ENCODE data around the gene HTR5A. TPM values are rescaled to one million over a fixed set of nuclear protein-coding genes. Genes with fewer than 3 reads are reported as not detected.

Gene HTR5A
- total and polyA plus RNA-seq, 2 donors (not counting 3 experiments of a cell fraction or from before 2014, with no cell fraction given): not detected

DNA sequence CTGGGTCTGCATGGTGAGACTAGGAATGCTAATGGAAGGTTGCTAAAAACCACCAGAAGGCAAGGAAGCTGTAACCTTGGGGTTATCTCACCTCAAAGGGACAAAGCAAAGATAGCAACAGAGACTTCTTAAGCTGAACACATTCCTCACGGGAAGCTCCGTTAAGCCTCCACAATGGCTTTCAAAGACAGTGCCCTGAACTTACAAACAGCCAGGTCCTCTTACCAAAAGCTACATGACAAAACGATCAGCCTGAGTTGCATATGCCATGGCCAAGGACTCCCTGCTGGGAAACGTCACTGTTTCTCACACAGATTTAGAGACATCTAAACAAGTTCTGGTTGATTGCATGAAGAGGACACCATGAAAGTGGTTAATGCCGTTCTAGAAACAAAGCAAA is 52.7 kb downstream of the HTR5A start:
- no peaks in the 10 kb centered on the region for H3K4me1 ChIP-seq (ENCODE audit: control insufficient read depth, extremely low read depth, insufficient read depth, low read length)
- TF ChIP-seq, protein P1, sequence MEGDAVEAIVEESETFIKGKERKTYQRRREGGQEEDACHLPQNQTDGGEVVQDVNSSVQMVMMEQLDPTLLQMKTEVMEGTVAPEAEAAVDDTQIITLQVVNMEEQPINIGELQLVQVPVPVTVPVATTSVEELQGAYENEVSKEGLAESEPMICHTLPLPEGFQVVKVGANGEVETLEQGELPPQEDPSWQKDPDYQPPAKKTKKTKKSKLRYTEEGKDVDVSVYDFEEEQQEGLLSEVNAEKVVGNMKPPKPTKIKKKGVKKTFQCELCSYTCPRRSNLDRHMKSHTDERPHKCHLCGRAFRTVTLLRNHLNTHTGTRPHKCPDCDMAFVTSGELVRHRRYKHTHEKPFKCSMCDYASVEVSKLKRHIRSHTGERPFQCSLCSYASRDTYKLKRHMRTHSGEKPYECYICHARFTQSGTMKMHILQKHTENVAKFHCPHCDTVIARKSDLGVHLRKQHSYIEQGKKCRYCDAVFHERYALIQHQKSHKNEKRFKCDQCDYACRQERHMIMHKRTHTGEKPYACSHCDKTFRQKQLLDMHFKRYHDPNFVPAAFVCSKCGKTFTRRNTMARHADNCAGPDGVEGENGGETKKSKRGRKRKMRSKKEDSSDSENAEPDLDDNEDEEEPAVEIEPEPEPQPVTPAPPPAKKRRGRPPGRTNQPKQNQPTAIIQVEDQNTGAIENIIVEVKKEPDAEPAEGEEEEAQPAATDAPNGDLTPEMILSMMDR (IDR thresholded peaks at IDR 0.05; ENCODE audit: extremely low read depth in 1 of 2, insufficient read depth in 1 of 2, low read depth in 1 of 2, low read length in 2 of 2): no peak
- TF ChIP-seq POLR2A (IDR thresholded peaks at IDR 0.05; ENCODE audit: low read depth, low read length) (no peak), POLR2AphosphoS5 (IDR thresholded peaks at IDR 0.05; ENCODE audit: insufficient read depth, low read depth, low read length) (no peak), EZH2 (IDR thresholded peaks at IDR 0.05; ENCODE audit: borderline replicate concordance, low read depth, low read length, severe bottlenecking) (no peak), JUN (IDR thresholded peaks at IDR 0.05; ENCODE audit: borderline replicate concordance, insufficient read depth, insufficient read length, low read depth) (no peak), GATA2 (IDR thresholded peaks at IDR 0.05; ENCODE audit: insufficient read depth, insufficient read length, low read depth, low read length) (no peak), FOS (IDR thresholded peaks at IDR 0.05; ENCODE audit: borderline replicate concordance, insufficient read depth, low read length) (no peak), MYC (IDR thresholded peaks at IDR 0.05; ENCODE audit: low read depth, low read length) (no peak)
- TF ChIP-seq, protein P2, sequence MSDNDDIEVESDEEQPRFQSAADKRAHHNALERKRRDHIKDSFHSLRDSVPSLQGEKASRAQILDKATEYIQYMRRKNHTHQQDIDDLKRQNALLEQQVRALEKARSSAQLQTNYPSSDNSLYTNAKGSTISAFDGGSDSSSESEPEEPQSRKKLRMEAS (IDR thresholded peaks at IDR 0.05; ENCODE audit: insufficient read depth, insufficient read length): no peak

More for the DNA sequence above, 52.7 kb downstream of the HTR5A start:
- no TSS peak for BruUV-seq (replicated peaks)
- H3K4me3 ChIP-seq (replicated peaks in 1 of 3; ENCODE audit: insufficient read depth in 1 of 3, low read depth in 1 of 3, low read length in 3 of 3): no peak overlapping the region
- dilution Hi-C loops (cut with MboI; ENCODE audit: extremely low pct_ligation_motif_present, low sequenced_read_pairs) (no loop called here), intact Hi-C loops (cut with micrococcal nuclease) (no loop called here)
- peaks cover 2% of the 10 kb centered on the region for H3K9me3 ChIP-seq (replicated peaks; ENCODE audit: control insufficient read depth, insufficient read depth, low read length)
- no peak overlapping the region for H3K9ac ChIP-seq (replicated peaks; ENCODE audit: extremely low read depth, insufficient read depth, low read length)
- ChIA-PET POLR2A (no interaction called here), CTCF (interaction anchor here (0.6 kb wide), 1 partner anchor 133 kb away, joined by 4 read pairs; no protein-coding TSS in a partner anchor)
- H3K4me2 ChIP-seq (ENCODE audit: insufficient read depth, low read length): no peak overlapping the region
- FAIRE-seq (no peak), DNase-seq (ENCODE audit: low read depth, low spot score) (no peak)
- H2AFZ ChIP-seq (ENCODE audit: low read depth, low read length): no peak overlapping the region
- H3K27ac ChIP-seq (ENCODE audit: insufficient read depth, low read depth, low read length): no peak overlapping the region
- H4K20me1 ChIP-seq (replicated peaks; ENCODE audit: control insufficient read depth, extremely low read depth, insufficient read depth, low read length): no peaks in the 10 kb centered on the region
- no peaks in the 10 kb centered on the region for H3K79me2 ChIP-seq (ENCODE audit: control insufficient read depth, insufficient read depth, low read length)
- no peaks in the 10 kb centered on the region for H3K27me3 ChIP-seq (ENCODE audit: control insufficient read depth in 2 of 2, insufficient read depth in 2 of 2, low read length in 2 of 2)
- no peaks in the 10 kb centered on the region for H3K9me1 ChIP-seq (replicated peaks; ENCODE audit: control insufficient read depth, extremely low read depth, insufficient read depth, low read length)
- H3K36me3 ChIP-seq (ENCODE audit: control insufficient read depth in 2 of 2, extremely low read depth in 1 of 2, insufficient read depth in 2 of 2, low read length in 2 of 2): no peaks in the 10 kb centered on the region

Data from endothelial cell of umbilical vein (primary cell).